ENCODE measurements around the gene NRROS. TPM values are rescaled to one million over a fixed set of nuclear protein-coding genes. Genes with fewer than 3 reads are reported as not detected.

Gene NRROS
- total and polyA plus RNA-seq, 2 of the 13 experiments (the other 11 are each of a cell fraction or from before 2014, with no cell fraction given) = not detected

DNA sequence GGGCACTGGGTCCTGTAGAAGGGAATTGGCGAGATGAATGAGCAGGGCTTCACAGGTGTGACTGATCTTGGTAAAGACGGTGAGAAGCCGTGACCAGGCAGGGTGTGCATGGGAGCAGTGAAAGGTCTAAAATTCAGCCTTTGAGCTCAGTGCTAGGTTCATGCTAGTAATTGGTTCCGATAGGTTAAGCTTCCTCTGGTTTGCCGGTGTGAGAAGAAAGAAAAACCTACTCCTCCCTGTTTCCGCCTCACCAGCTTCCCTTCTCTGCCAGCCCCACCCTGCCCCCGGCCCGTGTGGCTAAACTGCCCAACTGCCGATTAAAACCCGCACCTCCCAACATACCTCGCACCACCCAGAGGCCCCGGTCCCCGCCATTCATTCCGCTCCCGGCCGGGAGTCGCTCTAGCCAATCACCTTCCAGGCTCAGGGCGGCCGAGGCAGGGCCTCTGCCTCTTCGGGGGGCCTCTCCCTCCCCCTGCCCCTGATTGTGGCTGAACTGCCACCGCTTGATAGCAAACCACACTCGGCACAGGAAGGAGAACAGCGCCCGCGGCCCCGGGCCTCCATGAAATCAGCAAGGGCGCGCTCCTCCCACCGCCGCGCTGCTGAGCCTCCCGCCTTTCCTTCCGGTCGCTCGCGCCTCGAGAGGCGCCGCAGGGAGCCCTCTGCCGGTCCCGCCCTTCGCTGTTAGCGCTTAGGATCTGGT is 7.3 kb upstream of the NRROS start (continued):
- TF ChIP-seq, protein P1, sequence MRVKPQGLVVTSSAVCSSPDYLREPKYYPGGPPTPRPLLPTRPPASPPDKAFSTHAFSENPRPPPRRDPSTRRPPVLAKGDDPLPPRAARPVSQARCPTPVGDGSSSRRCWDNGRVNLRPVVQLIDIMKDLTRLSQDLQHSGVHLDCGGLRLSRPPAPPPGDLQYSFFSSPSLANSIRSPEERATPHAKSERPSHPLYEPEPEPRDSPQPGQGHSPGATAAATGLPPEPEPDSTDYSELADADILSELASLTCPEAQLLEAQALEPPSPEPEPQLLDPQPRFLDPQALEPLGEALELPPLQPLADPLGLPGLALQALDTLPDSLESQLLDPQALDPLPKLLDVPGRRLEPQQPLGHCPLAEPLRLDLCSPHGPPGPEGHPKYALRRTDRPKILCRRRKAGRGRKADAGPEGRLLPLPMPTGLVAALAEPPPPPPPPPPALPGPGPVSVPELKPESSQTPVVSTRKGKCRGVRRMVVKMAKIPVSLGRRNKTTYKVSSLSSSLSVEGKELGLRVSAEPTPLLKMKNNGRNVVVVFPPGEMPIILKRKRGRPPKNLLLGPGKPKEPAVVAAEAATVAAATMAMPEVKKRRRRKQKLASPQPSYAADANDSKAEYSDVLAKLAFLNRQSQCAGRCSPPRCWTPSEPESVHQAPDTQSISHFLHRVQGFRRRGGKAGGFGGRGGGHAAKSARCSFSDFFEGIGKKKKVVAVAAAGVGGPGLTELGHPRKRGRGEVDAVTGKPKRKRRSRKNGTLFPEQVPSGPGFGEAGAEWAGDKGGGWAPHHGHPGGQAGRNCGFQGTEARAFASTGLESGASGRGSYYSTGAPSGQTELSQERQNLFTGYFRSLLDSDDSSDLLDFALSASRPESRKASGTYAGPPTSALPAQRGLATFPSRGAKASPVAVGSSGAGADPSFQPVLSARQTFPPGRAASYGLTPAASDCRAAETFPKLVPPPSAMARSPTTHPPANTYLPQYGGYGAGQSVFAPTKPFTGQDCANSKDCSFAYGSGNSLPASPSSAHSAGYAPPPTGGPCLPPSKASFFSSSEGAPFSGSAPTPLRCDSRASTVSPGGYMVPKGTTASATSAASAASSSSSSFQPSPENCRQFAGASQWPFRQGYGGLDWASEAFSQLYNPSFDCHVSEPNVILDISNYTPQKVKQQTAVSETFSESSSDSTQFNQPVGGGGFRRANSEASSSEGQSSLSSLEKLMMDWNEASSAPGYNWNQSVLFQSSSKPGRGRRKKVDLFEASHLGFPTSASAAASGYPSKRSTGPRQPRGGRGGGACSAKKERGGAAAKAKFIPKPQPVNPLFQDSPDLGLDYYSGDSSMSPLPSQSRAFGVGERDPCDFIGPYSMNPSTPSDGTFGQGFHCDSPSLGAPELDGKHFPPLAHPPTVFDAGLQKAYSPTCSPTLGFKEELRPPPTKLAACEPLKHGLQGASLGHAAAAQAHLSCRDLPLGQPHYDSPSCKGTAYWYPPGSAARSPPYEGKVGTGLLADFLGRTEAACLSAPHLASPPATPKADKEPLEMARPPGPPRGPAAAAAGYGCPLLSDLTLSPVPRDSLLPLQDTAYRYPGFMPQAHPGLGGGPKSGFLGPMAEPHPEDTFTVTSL (CRISPR knock-in tag; IDR thresholded peaks at IDR 0.05; ENCODE audit: borderline replicate concordance) = no peak
- no peak for TF ChIP-seq MBNL3 (CRISPR knock-in tag; conservative IDR thresholded peaks at IDR 0.05)
- 0 out of 2 replicates have a peak, but pooled peaks have one; percentile 40 for TF ChIP-seq ZNF44 (CRISPR knock-in tag; IDR thresholded peaks at IDR 0.05)
- no peak for TF ChIP-seq CBX5 (CRISPR knock-in tag; IDR thresholded peaks at IDR 0.05; ENCODE audit: borderline replicate concordance)
- TF ChIP-seq, protein P2, sequence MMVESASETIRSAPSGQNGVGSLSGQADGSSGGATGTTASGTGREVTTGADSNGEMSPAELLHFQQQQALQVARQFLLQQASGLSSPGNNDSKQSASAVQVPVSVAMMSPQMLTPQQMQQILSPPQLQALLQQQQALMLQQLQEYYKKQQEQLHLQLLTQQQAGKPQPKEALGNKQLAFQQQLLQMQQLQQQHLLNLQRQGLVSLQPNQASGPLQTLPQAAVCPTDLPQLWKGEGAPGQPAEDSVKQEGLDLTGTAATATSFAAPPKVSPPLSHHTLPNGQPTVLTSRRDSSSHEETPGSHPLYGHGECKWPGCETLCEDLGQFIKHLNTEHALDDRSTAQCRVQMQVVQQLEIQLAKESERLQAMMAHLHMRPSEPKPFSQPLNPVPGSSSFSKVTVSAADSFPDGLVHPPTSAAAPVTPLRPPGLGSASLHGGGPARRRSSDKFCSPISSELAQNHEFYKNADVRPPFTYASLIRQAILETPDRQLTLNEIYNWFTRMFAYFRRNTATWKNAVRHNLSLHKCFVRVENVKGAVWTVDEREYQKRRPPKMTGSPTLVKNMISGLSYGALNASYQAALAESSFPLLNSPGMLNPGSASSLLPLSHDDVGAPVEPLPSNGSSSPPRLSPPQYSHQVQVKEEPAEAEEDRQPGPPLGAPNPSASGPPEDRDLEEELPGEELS (CRISPR knock-in tag; IDR thresholded peaks at IDR 0.05) = peak; percentile 17; the same call in 1 of the 2 replicates
- no peak for TF ChIP-seq KLF6 (CRISPR knock-in tag; IDR thresholded peaks at IDR 0.05)
- TF ChIP-seq HMG20A (CRISPR knock-in tag; IDR thresholded peaks at IDR 0.05; ENCODE audit: borderline replicate concordance) = no peak
- no peak for TF ChIP-seq THYN1 (CRISPR knock-in tag; IDR thresholded peaks at IDR 0.05; ENCODE audit: borderline replicate concordance, low read depth)
- peak; percentile 44; the same call in 1 of the 2 replicates for TF ChIP-seq FOXO1 (CRISPR knock-in tag; IDR thresholded peaks at IDR 0.05)
- TF ChIP-seq ZNF891 (CRISPR knock-in tag; IDR thresholded peaks at IDR 0.05) = peak; percentile 59; the same call in 1 of the 2 replicates
- no peak for TF ChIP-seq SMAD9 (CRISPR knock-in tag; IDR thresholded peaks at IDR 0.05)
- no peak for TF ChIP-seq WIZ (CRISPR knock-in tag; IDR thresholded peaks at IDR 0.05)
- TF ChIP-seq, protein P3, sequence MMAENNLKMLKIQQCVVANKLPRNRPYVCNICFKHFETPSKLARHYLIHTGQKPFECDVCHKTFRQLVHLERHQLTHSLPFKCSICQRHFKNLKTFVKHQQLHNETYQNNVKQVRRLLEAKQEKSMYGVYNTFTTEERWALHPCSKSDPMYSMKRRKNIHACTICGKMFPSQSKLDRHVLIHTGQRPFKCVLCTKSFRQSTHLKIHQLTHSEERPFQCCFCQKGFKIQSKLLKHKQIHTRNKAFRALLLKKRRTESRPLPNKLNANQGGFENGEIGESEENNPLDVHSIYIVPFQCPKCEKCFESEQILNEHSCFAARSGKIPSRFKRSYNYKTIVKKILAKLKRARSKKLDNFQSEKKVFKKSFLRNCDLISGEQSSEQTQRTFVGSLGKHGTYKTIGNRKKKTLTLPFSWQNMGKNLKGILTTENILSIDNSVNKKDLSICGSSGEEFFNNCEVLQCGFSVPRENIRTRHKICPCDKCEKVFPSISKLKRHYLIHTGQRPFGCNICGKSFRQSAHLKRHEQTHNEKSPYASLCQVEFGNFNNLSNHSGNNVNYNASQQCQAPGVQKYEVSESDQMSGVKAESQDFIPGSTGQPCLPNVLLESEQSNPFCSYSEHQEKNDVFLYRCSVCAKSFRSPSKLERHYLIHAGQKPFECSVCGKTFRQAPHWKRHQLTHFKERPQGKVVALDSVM (CRISPR knock-in tag; IDR thresholded peaks at IDR 0.05) = peak; percentile 66
- TF ChIP-seq NCOA5 (CRISPR knock-in tag; IDR thresholded peaks at IDR 0.05) = no peak
- peak; percentile 83 for TF ChIP-seq BORCS8-MEF2B (CRISPR knock-in tag; IDR thresholded peaks at IDR 0.05)
- TF ChIP-seq, protein P4, sequence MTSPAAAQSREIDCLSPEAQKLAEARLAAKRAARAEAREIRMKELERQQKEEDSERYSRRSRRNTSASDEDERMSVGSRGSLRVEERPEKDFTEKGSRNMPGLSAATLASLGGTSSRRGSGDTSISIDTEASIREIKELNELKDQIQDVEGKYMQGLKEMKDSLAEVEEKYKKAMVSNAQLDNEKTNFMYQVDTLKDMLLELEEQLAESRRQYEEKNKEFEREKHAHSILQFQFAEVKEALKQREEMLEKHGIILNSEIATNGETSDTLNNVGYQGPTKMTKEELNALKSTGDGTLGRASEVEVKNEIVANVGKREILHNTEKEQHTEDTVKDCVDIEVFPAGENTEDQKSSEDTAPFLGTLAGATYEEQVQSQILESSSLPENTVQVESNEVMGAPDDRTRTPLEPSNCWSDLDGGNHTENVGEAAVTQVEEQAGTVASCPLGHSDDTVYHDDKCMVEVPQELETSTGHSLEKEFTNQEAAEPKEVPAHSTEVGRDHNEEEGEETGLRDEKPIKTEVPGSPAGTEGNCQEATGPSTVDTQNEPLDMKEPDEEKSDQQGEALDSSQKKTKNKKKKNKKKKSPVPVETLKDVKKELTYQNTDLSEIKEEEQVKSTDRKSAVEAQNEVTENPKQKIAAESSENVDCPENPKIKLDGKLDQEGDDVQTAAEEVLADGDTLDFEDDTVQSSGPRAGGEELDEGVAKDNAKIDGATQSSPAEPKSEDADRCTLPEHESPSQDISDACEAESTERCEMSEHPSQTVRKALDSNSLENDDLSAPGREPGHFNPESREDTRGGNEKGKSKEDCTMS (CRISPR knock-in tag; conservative IDR thresholded peaks at IDR 0.05) = no peak
- TF ChIP-seq NFE2L1 (CRISPR knock-in tag; IDR thresholded peaks at IDR 0.05; ENCODE audit: borderline replicate concordance) = no peak

All from HepG2 (cell line).